CD4-positive, alpha-beta memory T cell (primary cell): ENCODE results near the gene C2orf15. TPM values are rescaled to one million over a fixed set of nuclear protein-coding genes. Genes with fewer than 3 reads are reported as not detected.
"Not testable (repeated sequence)": the region's sequence is repeated elsewhere in the genome, so short reads cannot be mapped to it uniquely, and the experiment has no call there.

Source experiments
- CTCF ChIA-PET: fragments of 350-600 bp; sonication (Branson Sonifier 250); formaldehyde crosslinking; loops from one replicate; lab custom pipeline; 2021; ENCODE audit warnings: inconsistent platforms; ENCODE audit not compliant: partially characterized antibody; lab: Charles Lee
- POLR2A ChIA-PET: fragments of 350-600 bp; sonication (Branson Sonifier 250); formaldehyde crosslinking; loops from one replicate; lab custom pipeline; 2021; ENCODE audit not compliant: partially characterized antibody; lab: Charles Lee
- DNase-seq, 5 donors: peaks; one replicate each; pipeline versions ENCODE4 v3.0.0 to v3.0.0-alpha.2; 2020 to 2022; ENCODE audit warnings: mixed read lengths in 1 of 5
- H3K27ac ChIP-seq: one replicate; pipeline ENCODE4 v1.7.0; 2013; ENCODE audit warnings: low read depth, low read length
- H3K27me3 ChIP-seq: 2 replicates; pipeline ENCODE4 v1.7.0; 2013; ENCODE audit warnings: mild to moderate bottlenecking, low read length, moderate library complexity; ENCODE audit not compliant: insufficient read depth
- H3K36me3 ChIP-seq: 2 replicates; pipeline ENCODE4 v1.7.0; 2013; ENCODE audit warnings: mild to moderate bottlenecking, low read length, moderate library complexity; ENCODE audit not compliant: insufficient read depth
- H3K4me1 ChIP-seq: 2 replicates; pipeline ENCODE4 v1.7.0; 2013; ENCODE audit warnings: mild to moderate bottlenecking, low read length, moderate library complexity; ENCODE audit not compliant: insufficient read depth
- H3K4me3 ChIP-seq, 2 donors: one replicate each; pipeline ENCODE4 v1.7.0; 2013; ENCODE audit warnings: low read length in 2 of 2, mild to moderate bottlenecking in 1 of 2
- H3K9me3 ChIP-seq, 2 donors: one replicate each; pipeline ENCODE4 v1.7.0; 2013; ENCODE audit warnings: low read length in 2 of 2, control low read depth in 1 of 2; ENCODE audit not compliant: control insufficient read depth in 1 of 2
- H3K27ac Mint-ChIP-seq, 7 donors: one replicate each; pipeline ENCODE4 v1.8.0; 2020 to 2021; ENCODE audit warnings: mixed read lengths in 7 of 7, mild to moderate bottlenecking in 6 of 7, inconsistent platforms in 3 of 7, moderate library complexity in 3 of 7
- H3K27me3 Mint-ChIP-seq, 2 donors: one replicate each; pipeline ENCODE4 v1.8.0; 2020 to 2021; ENCODE audit warnings: mixed read lengths in 2 of 2
- H3K36me3 Mint-ChIP-seq, 2 donors: one replicate each; pipeline ENCODE4 v1.8.0; 2020 to 2021; ENCODE audit warnings: mixed read lengths in 2 of 2, inconsistent platforms in 1 of 2, mild to moderate bottlenecking in 1 of 2
- H3K4me1 Mint-ChIP-seq, 4 donors: one replicate each; pipeline ENCODE4 v1.8.0; 2020 to 2021; ENCODE audit warnings: mixed read lengths in 4 of 4, mild to moderate bottlenecking in 1 of 4
- H3K4me3 Mint-ChIP-seq, 8 donors: one replicate each; pipeline ENCODE4 v1.8.0; 2020 to 2021; ENCODE audit warnings: mixed read lengths in 8 of 8, mild to moderate bottlenecking in 7 of 8, moderate library complexity in 6 of 8, inconsistent platforms in 3 of 8
- H3K9me3 Mint-ChIP-seq, 8 donors: one replicate each; pipeline ENCODE4 v1.8.0; 2020 to 2021; ENCODE audit warnings: mixed read lengths in 8 of 8, mild to moderate bottlenecking in 5 of 8, inconsistent platforms in 3 of 8, moderate library complexity in 1 of 8
- intact Hi-C: fragments of 100-400 bp; cut with micrococcal nuclease; formaldehyde crosslinking; loops from one replicate; pipeline ENCODE4 v1.15.1; 2023
- polyA plus RNA-seq, 2 donors: library from polyadenylated mRNA; unstranded; fragments of 300-500 nt; fragmentation: Illumina TruSeq; gene quantifications; one replicate each; pipeline ENCODE4 v1.2.3, GENCODE V29; 2021
- total RNA-seq, 2 experiments: library from RNA; stranded (reverse); gene quantifications; one replicate each; pipeline ENCODE4 v1.2.3, GENCODE V29; 2021

Gene C2orf15
- total and polyA plus RNA-seq, 4 experiments from 2014 or later, result 2.3 to 4.9 (median 4.0) TPM

- intact Hi-C loops, result no loop called here
- DNase-seq, result no peak
- CTCF ChIA-PET, result no interaction called here
- H3K4me1 ChIP-seq, result no peaks in the 10 kb centered on the region
- H3K27ac Mint-ChIP-seq, result no peak overlapping the region
- no peaks in the 10 kb centered on the region for H3K9me3 ChIP-seq
- no peaks in the 10 kb centered on the region for H3K4me1 Mint-ChIP-seq
- POLR2A ChIA-PET, result no interaction called here
- peaks cover 0 to 5% of the 10 kb centered on the region in 2 donors for H3K36me3 Mint-ChIP-seq
- H3K4me3 Mint-ChIP-seq, result no peak overlapping the region
- H3K27me3 ChIP-seq, result no peaks in the 10 kb centered on the region
- no peaks in the 10 kb centered on the region for H3K27me3 Mint-ChIP-seq
- H3K9me3 Mint-ChIP-seq, result no peaks in the 10 kb centered on the region
- no peaks in the 10 kb centered on the region for H3K36me3 ChIP-seq
- no peak overlapping the region for H3K27ac ChIP-seq
- H3K4me3 ChIP-seq, result no peak overlapping the region
Observed at GRCh38 chr2:99112617-99113016, 28.9 kb upstream of the C2orf15 start.

- ChIA-PET POLR2A (no interaction called here), CTCF (no interaction called here)
- Mint-ChIP-seq H3K4me1 (no peaks in the 10 kb centered on the region), H3K9me3 (peaks cover 3 to 88% (median 71%) of the 10 kb centered on the region in 8 donors), H3K4me3 (no peak overlapping the region), H3K36me3 (peaks cover 39 to 61% of the 10 kb centered on the region in 2 donors), H3K27ac (no peak overlapping the region), H3K27me3 (no peaks in the 10 kb centered on the region)
- intact Hi-C loops, result no loop called here
- H3K9me3 ChIP-seq, result peaks cover 0 to 3% of the 10 kb centered on the region in 2 donors
- H3K36me3 ChIP-seq, result no peaks in the 10 kb centered on the region
- H3K4me3 ChIP-seq, result no peak overlapping the region
- DNase-seq, result no peak
- no peaks in the 10 kb centered on the region for H3K27me3 ChIP-seq
- H3K27ac ChIP-seq, result no peak overlapping the region
- no peaks in the 10 kb centered on the region for H3K4me1 ChIP-seq
Observed at GRCh38 chr2:99127981-99128380, 13.5 kb upstream of the C2orf15 start.

DNA sequence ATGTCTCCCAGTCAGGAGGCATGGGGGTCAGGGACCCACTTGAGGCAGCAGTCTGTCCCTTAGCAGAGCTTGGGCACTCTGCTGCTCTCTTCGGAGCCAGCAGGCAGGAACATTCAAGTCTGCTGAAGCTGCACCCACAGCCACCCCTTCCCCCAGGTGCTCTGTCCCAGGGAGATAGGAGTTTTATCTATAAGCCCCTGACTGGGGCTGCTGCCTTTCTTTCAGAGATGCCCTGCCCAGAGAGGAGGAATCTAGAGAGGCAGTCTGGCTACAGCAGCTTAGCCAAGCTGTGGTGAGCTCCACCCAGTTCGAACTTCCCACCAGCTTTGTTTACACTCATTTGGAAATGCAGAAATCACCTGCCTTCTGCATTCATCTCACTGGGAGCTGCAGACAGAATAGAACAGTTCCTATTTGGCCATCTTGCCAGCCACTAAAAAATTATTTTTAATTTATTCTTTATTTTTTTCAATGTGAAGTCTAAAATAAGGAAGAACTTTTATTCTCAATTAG, 6.4 kb upstream of the C2orf15 start:
- Mint-ChIP-seq H3K36me3 (peaks cover 8 to 36% of the 10 kb centered on the region in 2 donors), H3K9me3 (peaks cover 0 to 55% (median 41%) of the 10 kb centered on the region in 8 donors), H3K4me1 (peaks cover 0 to 14% (median 7%) of the 10 kb centered on the region in 4 donors)
- H3K27me3 Mint-ChIP-seq, H3K27ac Mint-ChIP-seq, intact Hi-C loops, H3K36me3 ChIP-seq, H3K27me3 ChIP-seq, CTCF ChIA-PET, H3K4me3 Mint-ChIP-seq, H3K4me1 ChIP-seq, DNase-seq, H3K27ac ChIP-seq, H3K9me3 ChIP-seq, H3K4me3 ChIP-seq: not testable (repeated sequence)
- POLR2A ChIA-PET, result interaction anchor here (1.6 kb wide), 1 partner anchor 20 kb away, joined by 5 read pairs; the partner anchor contains the start of genes LIPT1 and TSGA10

DNA sequence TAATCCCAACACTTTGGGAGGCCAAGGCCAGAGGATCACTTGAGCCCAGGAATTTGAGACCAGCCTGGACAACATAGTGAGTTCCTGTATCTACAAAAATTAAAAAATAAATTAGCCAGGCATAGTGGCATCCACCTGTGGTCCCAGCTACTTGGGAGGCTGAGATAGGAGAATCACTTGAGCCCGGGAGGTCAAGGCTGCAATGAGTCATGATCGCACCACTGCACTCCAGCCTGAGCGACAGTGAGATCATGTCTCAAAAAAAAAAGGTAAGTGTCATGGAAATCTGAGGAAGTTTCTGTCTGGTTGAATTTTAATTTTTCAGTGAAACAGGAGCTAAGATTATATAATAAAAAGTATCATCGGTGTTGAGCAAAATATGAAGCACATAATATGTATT, 2.5 kb upstream of the C2orf15 start:
- Histone ChIP-seq H3K27ac (no peak overlapping the region), H3K4me1 (peaks cover 18% of the 10 kb centered on the region), H3K27me3 (no peaks in the 10 kb centered on the region), H3K4me3 (no peak overlapping the region), H3K9me3 (no peaks in the 10 kb centered on the region), H3K36me3 (no peaks in the 10 kb centered on the region)
- no peak for DNase-seq
- intact Hi-C loops, result no loop called here
- Mint-ChIP-seq H3K27ac (peak overlapping the region in 1 of 7 donors; percentile 59), H3K4me1 (peaks cover 11 to 31% (median 18%) of the 10 kb centered on the region in 4 donors), H3K4me3 (peak overlapping the region in 3 of 8 donors; percentile 11 to 35 (median 31)), H3K27me3 (no peaks in the 10 kb centered on the region), H3K36me3 (peaks cover 10 to 24% of the 10 kb centered on the region in 2 donors), H3K9me3 (peaks cover 0 to 17% (median 5%) of the 10 kb centered on the region in 8 donors)
- CTCF ChIA-PET, result no interaction called here
- POLR2A ChIA-PET, result interaction anchor here (0.6 to 2.4 kb wide), 2 partner anchors 16 to 174 kb away, joined by 3 to 6 read pairs; partner anchors contain the start of genes LIPT1 and TSGA10

- Mint-ChIP-seq H3K27me3 (no peaks in the 10 kb centered on the region), H3K27ac (peak overlapping the region; percentile 96 to 99 (median 98)), H3K9me3 (peaks cover 0 to 10% (median 0%) of the 10 kb centered on the region in 8 donors), H3K36me3 (peaks cover 12 to 14% of the 10 kb centered on the region in 2 donors), H3K4me3 (peak overlapping the region; percentile 93 to 99 (median 96)), H3K4me1 (peaks cover 11 to 31% (median 17%) of the 10 kb centered on the region in 4 donors)
- intact Hi-C loops, result loop anchor here (2.0 kb wide), 1 partner anchor 73 kb away; no protein-coding TSS in a partner anchor
- no peaks in the 10 kb centered on the region for H3K36me3 ChIP-seq
- no peaks in the 10 kb centered on the region for H3K27me3 ChIP-seq
- peak overlapping the region; percentile 50 to 97 for H3K4me3 ChIP-seq
- DNase-seq, result peak in 1 of 5 donors; percentile 5
- H3K9me3 ChIP-seq, result no peaks in the 10 kb centered on the region
- peaks cover 18% of the 10 kb centered on the region for H3K4me1 ChIP-seq
- ChIA-PET POLR2A (interaction anchor here (0.6 to 2.6 kb wide), 24 partner anchors 11 to 1144 kb away, joined by 3 to 112 read pairs (median 4); partner anchors contain the start of genes COA5, EIF5B, LIPT1 and MITD1), CTCF (interaction anchor here (0.9 to 3.2 kb wide), 5 partner anchors 14 to 197 kb away, joined by 3 to 20 read pairs (median 3); partner anchors contain the start of genes EIF5B, LIPT1 and TSGA10)
- H3K27ac ChIP-seq, result peak overlapping the region; percentile 86
Observed at GRCh38 chr2:99140056-99140859, 1.2 kb upstream of the C2orf15 start.

DNA sequence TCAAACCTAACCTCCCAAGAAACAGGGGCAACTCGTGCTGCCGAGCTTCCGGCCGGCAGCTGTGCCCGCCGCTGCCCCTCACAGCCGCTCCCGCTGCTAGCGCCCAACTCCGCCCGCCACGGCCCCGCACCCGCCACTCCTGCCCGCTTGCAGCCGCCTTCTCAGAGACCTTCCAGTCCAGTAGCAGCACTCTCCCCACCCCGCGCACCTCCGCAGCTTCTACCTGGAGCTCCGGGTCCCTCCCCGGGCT, 722 bp upstream of the C2orf15 start:
- peak overlapping the region; percentile 93 to 99 (median 96) for H3K4me3 Mint-ChIP-seq
- Histone ChIP-seq H3K27me3 (no peaks in the 10 kb centered on the region), H3K36me3 (no peaks in the 10 kb centered on the region), H3K9me3 (no peaks in the 10 kb centered on the region), H3K4me3 (peak overlapping the region; percentile 50 to 97), H3K27ac (peak overlapping the region; percentile 86), H3K4me1 (peaks cover 18% of the 10 kb centered on the region)
- ChIA-PET CTCF (interaction anchor here (0.9 to 3.2 kb wide), 6 partner anchors 14 to 196 kb away, joined by 3 to 20 read pairs (median 4); partner anchors contain the start of genes EIF5B, LIPT1, MITD1 and MRPL30), POLR2A (interaction anchor here (0.6 to 2.6 kb wide), 24 partner anchors 11 to 1144 kb away, joined by 3 to 112 read pairs (median 4); partner anchors contain the start of genes COA5, EIF5B, LIPT1 and MITD1)
- no peak for DNase-seq
- peaks cover 0 to 10% (median 0%) of the 10 kb centered on the region in 8 donors for H3K9me3 Mint-ChIP-seq
- intact Hi-C loops, result loop anchor here (1.0 to 2.0 kb wide), 5 partner anchors 14 to 350 kb away; partner anchors contain the start of genes LIPT1, MITD1, MRPL30 and REV1
- H3K27me3 Mint-ChIP-seq, result no peaks in the 10 kb centered on the region
- peaks cover 12 to 14% of the 10 kb centered on the region in 2 donors for H3K36me3 Mint-ChIP-seq
- H3K4me1 Mint-ChIP-seq, result peaks cover 11 to 31% (median 17%) of the 10 kb centered on the region in 4 donors
- H3K27ac Mint-ChIP-seq, result peak overlapping the region; percentile 96 to 99 (median 98)
